ENCODE data around the gene KCNJ4.

GRCh38 chr22:38411016-38411415, 44.0 kb downstream of the KCNJ4 start:
- TF ChIP-seq, protein P1, sequence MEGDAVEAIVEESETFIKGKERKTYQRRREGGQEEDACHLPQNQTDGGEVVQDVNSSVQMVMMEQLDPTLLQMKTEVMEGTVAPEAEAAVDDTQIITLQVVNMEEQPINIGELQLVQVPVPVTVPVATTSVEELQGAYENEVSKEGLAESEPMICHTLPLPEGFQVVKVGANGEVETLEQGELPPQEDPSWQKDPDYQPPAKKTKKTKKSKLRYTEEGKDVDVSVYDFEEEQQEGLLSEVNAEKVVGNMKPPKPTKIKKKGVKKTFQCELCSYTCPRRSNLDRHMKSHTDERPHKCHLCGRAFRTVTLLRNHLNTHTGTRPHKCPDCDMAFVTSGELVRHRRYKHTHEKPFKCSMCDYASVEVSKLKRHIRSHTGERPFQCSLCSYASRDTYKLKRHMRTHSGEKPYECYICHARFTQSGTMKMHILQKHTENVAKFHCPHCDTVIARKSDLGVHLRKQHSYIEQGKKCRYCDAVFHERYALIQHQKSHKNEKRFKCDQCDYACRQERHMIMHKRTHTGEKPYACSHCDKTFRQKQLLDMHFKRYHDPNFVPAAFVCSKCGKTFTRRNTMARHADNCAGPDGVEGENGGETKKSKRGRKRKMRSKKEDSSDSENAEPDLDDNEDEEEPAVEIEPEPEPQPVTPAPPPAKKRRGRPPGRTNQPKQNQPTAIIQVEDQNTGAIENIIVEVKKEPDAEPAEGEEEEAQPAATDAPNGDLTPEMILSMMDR (IDR thresholded peaks at IDR 0.05): no peak
- no peak for TF ChIP-seq POLR2A (IDR thresholded peaks at IDR 0.05)
- no peak for TF ChIP-seq POLR2AphosphoS5 (IDR thresholded peaks at IDR 0.05)
- no peak for TF ChIP-seq EP300 (IDR thresholded peaks at IDR 0.05)
